GM18861 (cell line): ENCODE data around the gene DLGAP3.

Experiments used
- ATAC-seq: cut with Tn5 transposase; IDR thresholded peaks from one replicate; pipeline ENCODE4 v1.9.1; 2021; ENCODE audit not compliant: unreplicated experiment

Gene DLGAP3

DNA sequence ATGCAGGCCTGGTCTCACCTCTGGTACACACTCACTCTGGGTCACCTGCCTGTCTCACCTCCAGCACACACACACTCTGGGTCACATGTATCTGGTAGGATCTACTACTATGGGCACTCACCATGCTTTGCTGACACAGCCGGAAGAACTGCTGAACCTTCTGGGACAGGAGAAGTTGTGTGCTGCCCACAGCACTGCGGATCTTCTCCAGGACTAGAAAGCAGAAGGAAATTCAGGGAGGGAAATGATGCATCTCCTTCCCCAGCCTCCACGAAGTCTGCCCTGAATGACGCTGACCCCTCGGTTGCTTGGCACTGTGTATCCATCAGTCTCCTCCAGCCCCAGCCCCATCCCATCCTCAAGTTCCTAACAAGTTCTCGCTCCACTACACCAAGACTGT is 62.0 kb downstream of the DLGAP3 start:
- no peak for ATAC-seq

DNA sequence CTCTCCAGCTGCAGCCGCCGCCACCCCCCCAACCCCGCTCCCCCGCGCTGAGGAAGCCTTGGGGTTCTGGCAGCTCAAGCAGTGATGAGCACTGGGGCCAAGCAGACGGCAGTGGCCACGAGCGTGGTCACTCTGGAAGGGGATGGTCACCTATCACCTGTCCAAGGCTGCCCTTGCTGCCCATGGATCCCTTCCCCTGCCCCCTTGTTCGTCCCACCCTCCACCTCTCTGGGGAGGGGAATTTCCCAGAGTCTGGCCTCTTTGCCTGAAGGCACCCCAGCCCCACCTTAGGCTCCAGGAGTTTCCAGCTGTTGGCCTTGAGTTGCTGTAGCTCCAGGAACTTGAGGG is 62.7 kb downstream of the DLGAP3 start:
- no peak for ATAC-seq

DNA sequence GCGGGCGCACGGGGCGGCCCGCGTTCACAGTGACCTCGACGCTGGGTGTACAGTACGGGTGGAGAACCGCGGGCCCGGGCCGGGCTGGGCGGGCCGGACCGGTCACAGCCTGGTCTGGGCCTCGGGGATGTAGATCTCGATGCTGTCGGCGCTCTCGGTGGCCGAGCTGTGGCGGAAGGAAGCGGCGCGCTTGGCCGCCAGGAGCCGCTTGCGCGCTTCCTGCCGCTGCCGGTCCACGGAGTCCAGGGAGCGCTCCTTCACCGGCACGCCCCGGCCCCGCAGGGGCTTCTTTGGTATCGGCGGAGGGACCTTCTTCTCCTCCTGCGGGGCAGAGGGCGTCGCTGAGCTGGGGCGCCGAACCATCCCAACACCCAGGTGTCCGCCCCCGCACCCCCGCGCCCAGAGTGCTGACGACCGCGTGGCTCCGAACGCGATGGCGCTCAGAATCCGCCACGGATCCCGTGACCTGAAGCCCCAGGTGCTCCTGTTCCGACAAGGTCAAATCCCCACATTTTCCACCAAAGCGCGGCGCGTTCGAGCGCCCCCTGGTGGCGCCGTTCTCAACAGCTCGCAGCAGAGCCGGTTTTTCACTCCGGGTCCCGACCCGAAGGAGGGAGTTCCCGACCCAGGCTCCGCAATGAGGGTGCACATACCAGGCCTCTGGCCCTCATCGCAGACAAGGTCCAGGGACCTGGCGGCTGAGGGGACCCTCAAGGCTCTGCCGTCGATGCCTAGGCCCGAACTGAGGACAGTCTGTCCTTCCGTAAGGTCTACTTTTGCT is 63.3 kb downstream of the DLGAP3 start:
- ATAC-seq = no peak

DNA sequence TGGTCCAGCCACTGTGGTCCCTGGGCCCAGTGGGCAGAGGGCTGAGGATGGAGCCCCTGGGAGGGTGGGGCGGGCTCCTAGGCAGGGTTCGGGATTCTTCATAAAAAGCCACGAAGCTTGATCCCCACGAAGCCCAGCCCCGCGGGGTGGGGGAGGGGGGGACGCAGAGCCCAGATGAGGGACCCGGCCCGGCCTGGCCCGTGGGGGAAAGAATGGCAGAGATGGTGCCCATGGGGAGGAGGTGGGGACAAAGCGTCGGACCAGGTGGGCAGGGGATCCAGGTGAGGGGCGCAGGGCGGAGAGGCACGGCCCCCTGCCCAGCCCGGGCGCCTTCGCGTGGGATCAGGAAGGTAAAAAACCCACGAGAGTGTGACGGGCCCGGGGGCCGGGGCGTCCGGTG is 63.9 kb downstream of the DLGAP3 start:
- ATAC-seq = no peak

DNA sequence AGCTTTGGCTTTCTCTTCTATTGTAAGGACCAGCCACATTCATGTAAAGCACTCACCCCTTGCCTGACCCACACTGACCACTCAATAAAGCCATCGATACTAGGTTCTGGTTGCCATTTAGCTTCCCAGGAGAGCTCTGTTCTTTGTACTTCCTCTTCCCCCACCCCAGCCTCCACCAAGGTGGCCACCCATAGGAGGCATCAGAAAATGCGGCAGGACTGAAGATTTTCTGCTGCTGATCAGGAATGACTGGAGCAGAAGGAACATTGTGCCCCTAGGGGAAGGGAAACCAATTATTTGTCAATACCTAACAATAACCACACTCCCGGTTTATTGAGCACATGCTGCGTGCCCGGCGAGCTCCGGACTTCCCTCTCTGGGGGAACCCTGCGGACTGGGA is 64.7 kb downstream of the DLGAP3 start:
- ATAC-seq = no peak

DNA sequence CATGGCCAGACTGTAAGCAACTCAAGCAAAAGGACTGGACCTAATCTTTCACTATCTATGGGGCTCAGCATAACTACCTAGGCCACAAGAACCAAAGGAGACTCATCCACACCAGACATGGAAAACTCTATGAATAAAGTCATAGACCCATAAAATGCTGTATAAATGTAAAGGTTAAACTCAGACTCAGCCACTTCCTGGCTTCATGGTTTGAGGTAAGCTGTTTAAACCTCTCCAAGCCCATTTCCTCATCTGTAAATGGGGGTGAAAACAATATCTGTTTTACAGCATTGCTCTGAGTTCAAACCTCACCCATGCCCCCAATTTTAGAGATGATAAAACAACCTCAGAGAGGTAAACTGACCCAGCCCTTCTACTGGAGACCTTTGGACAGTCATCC is 65.9 kb downstream of the DLGAP3 start:
- ATAC-seq = no peak

DNA sequence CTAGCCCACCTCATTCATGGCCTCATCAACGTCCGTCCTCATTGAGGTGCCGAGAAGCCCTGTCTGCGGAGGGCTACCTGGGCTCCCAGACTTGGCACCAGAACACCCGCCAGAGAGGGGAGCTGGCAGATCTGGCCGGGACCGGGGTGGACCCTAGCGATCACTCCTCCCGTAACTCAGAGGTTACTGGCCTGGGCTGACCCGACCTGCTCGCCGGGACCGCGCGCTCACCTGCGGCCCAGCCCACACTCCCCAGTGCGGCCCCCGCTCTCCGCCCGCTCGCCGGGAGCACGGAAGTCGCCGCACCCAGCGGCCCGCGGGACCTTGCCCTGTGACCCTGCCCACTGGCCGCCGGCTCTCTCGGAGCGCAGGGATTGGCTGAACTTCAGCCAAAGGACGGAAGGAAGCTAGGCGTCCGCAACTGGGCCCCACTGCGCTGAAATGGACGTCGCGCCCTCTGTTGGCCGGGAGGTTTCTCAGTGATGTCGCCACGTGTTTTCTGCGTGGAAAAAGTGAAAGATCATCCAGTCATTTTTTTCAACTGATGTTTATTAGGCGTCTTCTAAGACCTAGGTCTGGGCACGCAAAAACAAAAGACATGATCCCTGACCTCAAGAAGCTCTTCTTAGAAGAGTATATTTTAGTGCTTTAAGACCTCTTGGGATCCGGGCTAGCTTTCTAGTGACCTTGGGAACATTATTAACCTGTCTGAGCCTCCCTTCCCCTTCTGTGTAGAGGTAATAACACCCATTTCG is 69.8 kb downstream of the DLGAP3 start, which contains the start of gene SMIM12:
SMIM12 (minus strand) TSS at position 304 of the 755 bp plus-strand sequence. CDS start 3,772 bp downstream, outside the sequence.
- ATAC-seq = peak; percentile 92

DNA sequence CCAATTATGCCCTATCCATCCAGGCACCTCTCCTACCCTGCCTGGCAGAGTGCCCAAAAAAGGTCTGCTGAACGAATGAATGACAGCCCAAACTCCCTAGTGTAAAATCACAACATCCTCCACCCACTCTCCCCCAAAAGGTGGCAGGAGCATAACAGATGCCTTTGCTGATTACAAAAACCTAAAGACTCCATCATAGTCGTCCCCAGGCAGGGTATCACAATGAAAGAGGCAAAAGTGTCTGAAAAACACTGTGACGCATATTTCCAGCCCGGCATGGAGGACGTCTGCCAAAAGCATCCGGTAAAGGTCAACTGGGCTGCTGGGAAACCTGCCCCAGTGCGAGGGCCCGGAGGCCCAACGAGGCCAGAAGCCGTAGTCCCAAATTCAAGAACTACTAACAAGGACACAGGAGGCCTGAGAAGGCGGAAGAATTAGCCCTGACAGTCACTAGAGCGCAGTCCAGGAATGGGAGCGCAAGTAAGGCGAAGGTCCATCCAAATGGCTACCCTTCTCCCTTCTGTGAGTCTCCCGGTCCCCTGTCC is 70.5 kb downstream of the DLGAP3 start:
- peak; percentile 6 for ATAC-seq

DNA sequence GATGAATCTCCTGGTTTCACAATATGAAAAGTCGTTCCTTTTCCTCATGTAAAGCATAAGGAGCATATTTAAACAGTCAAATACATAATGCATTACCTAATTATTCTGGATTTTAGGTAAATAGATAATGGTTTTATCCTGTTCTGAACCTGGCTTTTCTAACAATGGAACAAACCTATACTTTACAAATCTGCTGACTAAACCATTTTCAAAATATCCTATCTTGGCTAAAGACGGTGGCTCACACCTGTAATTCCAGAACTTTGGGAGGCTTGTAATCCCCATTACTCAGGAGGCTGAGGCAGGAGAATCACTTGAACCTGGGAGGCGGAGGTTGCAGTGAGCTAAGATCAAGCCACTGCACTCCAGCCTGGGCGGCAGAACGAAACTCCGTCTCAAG is 72.8 kb downstream of the DLGAP3 start:
- ATAC-seq = no peak

DNA sequence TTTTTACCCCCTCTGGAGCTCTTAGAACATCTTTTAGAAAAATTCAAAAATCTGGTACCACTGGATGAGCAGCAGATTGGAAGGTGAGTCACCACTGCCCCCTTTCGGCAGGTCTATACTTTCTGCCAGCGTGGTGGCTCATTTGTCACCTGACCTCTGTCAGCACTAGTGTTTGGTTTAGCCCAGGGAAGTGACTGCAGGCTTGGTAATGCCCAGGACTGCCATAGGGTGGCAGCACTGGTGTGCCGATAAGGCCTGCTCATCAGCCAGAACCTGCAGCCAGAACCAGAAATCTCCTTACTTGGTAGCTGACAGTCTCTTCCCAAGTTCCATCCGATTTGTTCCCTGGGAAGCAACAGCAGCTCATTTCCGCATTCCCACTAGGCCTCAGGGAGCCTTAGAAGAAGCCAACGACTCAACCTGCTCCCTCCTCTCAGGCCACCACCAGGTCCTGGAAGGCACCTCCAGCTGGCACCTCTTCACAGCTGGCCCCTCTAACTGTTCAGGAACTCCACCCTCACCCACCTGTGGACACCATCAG is 76.7 kb downstream of the DLGAP3 start:
- ATAC-seq = peak; percentile 90

DNA sequence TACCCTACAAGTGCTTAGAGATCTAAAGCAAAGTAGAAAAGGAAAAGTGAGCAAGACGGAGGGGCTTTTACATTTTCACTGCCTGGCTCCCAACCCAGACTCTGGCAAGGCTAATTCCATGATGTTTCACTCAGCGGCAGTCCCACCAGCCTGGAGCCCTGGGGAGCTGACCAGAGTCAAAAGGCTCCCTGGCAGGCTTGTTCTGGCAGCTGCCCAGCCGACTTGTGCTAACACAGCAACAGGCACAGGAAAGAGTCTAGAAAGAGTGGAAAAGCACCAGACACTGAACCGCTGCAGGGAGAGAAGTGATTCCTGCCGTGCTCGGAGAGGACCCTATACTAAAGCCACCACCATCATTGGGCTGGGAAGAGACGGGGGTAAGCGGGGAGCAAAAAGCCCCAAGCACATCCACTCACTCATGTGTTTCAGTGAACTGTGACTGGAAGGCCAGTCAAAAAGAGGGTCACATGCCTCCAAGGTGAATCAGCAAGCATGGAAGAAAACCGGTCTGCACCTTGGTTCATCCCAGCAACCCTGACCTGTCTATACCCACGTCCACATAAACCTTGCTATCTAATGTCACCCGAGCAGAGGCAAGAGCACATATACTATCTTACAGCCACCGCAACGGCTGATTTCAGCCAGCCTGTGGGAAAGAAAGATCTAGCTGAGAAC is 77.9 kb downstream of the DLGAP3 start:
- ATAC-seq = no peak

DNA sequence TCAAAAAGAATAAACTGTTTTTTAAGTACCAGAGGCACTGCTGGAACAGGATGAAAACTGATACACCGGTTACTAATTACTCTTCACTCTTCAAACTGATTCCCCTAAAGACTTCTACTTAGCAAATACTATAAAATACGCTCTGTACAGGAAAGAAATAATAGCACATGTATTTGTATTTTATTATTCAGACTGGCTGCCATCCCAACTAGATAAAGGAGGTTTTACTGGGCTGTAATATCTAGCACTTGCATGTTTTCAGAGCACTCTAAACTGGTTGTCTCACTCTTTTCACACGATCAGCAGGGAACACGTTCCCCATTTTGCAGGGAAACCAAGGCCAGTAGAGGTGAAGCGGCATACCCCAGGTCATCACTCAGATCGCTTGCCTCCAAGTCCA is 79.1 kb downstream of the DLGAP3 start:
- ATAC-seq = no peak

DNA sequence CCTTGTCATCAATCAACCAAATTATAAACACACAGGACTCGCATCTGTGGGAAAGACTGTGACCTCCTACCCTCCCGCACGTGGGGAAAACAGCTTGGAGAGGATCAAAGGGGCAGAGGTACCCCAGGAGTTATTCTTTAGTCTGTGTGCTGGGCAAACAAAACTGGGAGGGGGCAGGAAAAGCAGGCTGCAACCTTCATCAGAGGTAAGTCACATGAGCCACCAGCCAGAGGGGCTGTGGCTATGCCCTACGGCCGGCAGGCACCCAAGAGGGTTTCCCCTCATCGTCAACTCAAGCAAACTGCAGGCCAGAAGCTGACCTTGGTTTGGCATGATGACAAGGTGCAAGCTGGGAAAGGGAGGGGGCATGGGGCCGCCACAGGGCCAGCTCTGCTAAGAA is 82.4 kb downstream of the DLGAP3 start:
- ATAC-seq = no peak

DNA sequence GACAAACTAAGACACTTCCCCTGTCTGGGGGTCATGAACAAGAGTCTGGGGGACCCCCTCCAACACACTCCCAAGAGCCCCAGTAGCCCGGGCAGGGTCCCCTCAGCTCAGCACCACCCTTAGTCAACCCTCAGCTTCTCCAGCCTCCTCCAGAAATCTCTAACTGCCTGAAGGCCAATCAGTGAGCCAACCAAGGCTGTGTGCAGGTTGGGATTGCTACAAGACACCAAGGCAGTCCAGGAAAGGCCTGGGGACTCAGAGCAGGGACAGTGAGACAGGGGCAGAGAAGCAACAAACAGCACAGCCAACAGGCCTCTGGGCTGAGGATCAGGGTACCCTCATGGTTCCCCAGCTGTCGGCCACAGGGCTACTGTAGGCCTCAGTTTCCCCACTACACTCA is 83.2 kb downstream of the DLGAP3 start:
- ATAC-seq = no peak

DNA sequence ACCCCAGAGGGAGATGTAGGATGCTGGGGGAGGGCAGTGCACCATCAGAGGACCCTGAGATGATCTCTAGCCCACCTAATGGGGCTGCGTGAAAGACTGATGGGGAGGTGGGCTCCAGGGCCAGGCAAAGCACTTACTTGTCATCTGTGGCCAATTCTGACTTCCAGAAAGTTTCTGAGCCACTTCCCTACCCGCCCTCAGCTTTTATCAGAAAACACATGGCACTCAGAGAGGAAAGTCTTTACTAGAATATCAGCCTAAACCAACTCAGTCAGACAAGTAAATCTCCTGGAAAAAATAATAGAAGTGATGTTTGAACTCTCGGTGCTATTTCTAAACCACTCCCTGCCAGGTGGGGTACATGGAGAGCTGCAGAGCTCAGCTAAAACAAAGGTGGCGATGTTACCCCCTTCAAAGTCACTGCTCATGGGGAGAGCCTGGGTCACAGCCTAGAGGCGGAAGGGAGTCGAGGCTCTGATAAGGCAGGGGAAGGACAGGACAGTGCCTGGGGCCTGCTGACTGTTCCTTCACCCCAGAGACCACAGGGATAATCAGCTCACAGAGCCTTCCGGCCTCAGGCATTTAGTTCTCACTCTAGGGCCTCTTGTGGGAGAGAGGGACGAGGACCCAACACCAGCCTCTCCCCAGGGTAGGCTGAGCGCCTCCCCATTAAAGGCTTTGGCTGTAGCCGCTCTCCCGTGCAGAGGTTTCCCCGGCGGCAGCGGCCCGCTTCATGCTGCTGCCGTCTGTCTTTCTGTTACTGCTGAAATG is 84.1 kb downstream of the DLGAP3 start:
- no peak for ATAC-seq

DNA sequence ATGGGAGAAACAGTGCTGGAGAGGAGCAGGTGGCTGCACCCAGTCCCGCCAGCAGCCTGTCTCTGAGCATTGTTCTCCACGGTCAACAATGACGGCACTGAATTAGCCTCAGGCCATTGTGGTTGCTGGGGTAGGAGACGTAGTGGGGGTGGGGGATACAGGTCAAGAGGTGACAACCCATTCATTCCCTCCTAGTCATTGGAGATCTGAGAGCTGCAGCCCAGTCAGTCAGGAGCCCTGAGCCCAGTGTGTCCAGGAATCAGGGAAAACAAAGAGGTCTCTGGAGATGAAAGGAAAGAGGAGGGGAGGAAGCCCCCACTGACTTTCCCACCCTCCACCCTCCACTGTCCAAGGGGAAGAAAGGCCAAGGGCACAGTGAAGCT is 85.2 kb downstream of the DLGAP3 start:
- ATAC-seq = no peak

DNA sequence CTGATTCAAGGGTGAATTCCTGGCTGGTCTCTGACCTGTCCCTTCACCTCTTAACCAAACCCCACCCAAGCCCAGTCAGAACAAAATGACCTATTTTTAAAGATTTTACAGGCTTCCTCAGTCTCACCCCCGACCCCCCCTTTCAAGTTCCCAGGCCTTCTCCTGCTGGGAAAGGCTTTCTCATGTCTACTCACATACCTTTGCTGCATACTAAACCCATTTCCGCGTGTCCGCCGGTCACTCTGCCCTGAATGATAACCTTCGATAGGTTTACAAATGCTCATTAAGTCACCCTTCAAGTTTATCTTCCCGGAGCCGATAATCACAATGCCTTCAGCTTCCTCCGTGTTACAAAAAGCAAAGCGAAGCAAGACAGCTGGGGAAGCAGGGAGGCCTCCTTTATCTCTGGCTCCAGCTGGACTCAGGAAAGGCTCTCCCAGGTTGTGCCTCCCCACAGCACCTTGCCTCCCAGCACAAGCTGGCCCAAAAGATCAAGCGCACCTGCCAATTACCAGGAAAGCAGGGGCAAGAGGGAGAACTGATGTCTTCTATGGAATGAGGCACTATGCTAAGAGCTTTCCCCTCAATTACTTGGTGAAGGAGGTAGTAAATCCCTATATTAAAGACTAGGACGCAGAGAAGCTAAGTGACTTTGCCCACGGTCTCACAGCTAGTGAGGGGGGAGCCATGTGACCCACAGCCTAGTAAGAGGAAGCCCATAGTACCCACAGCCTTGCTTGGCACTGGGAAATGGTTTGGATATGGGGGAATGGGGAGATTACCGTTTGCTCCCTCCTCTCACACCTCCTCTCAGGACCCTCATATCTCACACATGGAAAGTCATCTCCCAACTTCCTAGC is 85.8 kb downstream of the DLGAP3 start:
- ATAC-seq = no peak

DNA sequence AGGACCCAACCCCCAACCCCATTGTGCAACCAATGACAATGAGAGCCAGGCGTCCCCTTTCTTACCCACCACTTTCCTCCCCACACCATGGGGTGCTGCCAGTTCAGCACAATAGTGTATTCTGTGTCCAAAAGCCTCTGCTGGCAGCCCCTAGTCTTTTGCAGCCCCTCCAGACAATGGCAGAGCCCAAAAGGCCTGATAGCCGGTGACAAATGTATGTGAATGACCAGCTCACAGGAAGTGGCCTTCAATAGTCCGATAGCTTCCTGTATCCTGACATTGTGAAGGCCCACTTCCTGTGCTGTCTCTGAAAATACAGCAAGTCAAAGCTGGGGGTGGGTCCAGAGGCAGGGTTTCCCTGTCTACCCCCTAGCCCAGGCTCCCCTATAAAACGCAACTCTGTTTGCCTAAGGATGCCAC is 86.5 kb downstream of the DLGAP3 start:
- no peak for ATAC-seq

DNA sequence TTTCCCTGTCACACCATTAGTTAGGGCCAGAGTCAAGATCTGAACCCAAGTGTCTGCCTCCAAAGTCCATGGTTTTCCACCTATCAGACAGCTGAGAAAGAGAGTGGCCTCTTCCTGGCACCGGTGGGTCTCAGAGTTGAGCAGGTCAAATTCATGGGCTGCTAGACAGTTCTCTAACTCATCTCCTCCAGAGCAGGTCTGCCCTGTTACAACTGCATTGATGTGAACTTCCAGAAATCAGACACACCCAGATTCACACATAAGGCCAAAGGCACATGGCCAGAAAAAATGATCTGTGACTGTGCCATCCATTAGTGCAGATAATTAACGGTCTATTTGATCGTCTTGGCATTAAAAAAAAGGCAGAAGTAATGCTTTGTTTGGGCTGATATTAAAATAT is 87.4 kb downstream of the DLGAP3 start:
- no peak for ATAC-seq

DNA sequence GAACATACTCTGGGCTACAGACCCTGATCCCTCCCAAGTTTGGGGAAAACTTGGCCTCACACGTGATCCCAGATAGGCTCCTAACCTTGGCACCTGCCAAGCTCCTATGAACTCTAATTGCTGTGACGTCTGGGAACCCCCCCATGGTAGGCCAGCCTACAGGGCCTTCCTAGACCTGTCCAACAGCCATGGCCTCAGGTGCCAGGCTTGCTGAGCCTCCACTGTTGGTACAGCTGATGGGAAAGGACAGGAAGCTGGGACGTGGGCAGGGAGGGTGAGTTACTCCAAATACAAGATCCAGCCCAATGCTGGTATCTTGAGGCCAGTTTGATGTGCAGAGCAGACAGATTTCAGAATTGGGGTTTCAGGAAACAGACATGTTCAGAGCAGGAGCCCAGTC is 89.0 kb downstream of the DLGAP3 start:
- no peak for ATAC-seq
